GM12864 (cell line): Measurements from ENCODE around the gene SMARCA2.

Source experiments
- DNase-seq: peaks from one replicate; pipeline ENCODE4 v3.0.0-alpha.2; 2011; ENCODE audit warnings: low read depth
- H3K4me3 ChIP-seq: 2 replicates; pipeline ENCODE4 v1.5.1; 2011; ENCODE audit warnings: mild to moderate bottlenecking, low read depth, low read length, control low read depth
- CTCF ChIP-seq: IDR thresholded peaks from 2 replicates; pipeline ENCODE4 v1.5.1; 2011; ENCODE audit warnings: low read depth, mild to moderate bottlenecking, moderate library complexity, low read length, control low read depth, inconsistent platforms; ENCODE audit errors: missing control alignments

Gene SMARCA2

DNA sequence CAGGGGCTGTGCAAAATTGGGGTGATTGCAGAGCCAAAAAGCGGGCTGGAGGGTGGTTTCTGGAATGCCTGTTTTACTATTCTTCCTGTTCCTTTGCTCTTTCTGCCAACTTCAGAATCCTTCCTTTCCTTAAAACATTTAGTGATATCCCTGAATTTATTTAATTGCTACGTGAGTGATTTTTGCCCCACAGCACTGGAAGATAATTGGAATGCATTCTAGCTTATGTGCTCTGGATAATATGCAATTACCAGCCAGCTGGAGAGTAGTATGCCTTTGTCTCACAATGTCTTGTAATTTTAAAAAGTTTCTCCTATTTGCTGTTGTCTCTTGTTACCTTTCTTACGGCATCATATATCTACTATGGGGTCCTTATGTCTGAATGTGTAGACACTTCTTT is 115.8 kb downstream of the SMARCA2 start:
- TF ChIP-seq CTCF, result no peak

GRCh38 chr9:2132484-2133082 is 117.4 kb downstream of the SMARCA2 start:
- peak; percentile 52 for TF ChIP-seq CTCF
- H3K4me3 ChIP-seq, result no peak overlapping the region
- no peak for DNase-seq

More for the DNA sequence above, 115.8 kb downstream of the SMARCA2 start:
- H3K4me3 ChIP-seq, result no peak overlapping the region
- DNase-seq, result no peak

DNA sequence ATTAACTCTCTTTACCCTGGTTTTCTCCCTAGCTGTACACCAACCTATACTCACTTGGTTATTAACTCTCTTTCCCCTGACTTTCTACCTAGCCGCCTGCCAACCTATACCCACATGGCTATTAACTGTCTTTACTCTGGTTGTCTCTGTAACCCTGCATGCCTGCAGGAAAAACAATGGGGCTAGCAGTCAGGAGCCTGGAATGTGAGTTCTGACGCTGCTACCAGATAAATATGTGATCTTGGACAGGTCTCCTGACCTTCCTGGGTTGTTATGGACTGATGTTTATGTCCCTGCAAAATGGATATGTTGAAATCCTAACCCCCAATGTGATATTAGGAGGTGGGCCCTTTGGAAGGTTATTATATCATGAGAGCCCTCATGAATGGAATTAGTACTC is 119.2 kb downstream of the SMARCA2 start:
- DNase-seq, result no peak
- TF ChIP-seq CTCF, result no peak
- H3K4me3 ChIP-seq, result no peak overlapping the region

DNA sequence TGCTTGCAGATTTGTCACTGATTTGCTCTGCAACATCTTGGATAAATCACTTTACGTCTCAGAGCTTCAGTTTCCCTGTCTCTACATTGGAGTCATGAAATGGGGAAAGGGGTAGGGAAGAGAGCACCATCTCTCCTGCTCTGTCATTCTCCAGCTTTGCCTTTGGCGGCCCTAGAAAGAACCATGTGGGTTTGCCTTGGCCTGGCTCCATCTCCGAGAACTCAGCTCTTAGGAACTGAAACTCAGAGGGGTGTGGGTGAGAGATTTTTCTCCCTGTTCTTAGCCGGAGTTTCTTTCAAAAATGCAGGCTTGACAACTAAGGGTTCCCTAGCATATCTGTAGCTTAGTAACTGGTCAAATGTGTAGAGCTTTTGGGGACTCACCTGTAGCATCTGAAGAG is 123.5 kb downstream of the SMARCA2 start:
- no peak for DNase-seq
- TF ChIP-seq CTCF, result no peak
- H3K4me3 ChIP-seq, result no peak overlapping the region

GRCh38 chr9:2140600-2141223 is 125.6 kb downstream of the SMARCA2 start:
- no peak for TF ChIP-seq CTCF
- DNase-seq, result no peak
- no peak overlapping the region for H3K4me3 ChIP-seq

GRCh38 chr9:2142212-2142611 is 127.1 kb downstream of the SMARCA2 start:
- no peak for DNase-seq

More at GRCh38 chr9:2142212-2142611, 127.1 kb downstream of the SMARCA2 start:
- H3K4me3 ChIP-seq, result no peak overlapping the region
- TF ChIP-seq CTCF, result no peak
